Stimulated activated CD8-positive, alpha-beta memory T cell treated with anti-CD3 and anti-CD28 coated beads, Interleukin-15, amount 100 ng/mL, for 48 hours (primary cell): Measurements from ENCODE around the gene ATRX.
"Not testable (repeated sequence)": the region's sequence is repeated elsewhere in the genome, so short reads cannot be mapped to it uniquely, and the experiment has no call there.

Experiments used
- DNase-seq, 2 donors: peaks; one replicate each; pipeline ENCODE4 v3.0.0-alpha.2; 2020; ENCODE audit warnings: low read depth in 2 of 2

The ATRX gene

GRCh38 chrX:77502951-77503525, 283.0 kb downstream of the ATRX start:
- DNase-seq = no peak

DNA sequence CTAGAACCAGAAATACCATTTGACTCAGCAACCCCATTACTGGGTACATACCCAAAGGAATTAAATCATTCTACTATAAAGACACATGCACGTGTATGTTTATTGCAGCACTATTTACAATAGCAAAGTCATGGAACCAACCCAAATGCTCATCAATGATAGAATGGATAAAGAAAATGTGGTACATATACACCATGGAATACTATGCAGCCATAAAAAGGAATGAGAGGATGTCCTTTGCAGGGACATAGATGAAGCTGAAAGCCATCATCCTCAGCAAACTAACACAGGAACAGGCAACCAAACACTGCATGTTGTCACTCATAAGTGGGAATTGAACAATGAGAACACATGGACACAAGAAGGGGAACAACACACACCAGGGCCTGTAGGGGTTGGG, 285.9 kb downstream of the ATRX start:
- DNase-seq = not testable (repeated sequence)

DNA sequence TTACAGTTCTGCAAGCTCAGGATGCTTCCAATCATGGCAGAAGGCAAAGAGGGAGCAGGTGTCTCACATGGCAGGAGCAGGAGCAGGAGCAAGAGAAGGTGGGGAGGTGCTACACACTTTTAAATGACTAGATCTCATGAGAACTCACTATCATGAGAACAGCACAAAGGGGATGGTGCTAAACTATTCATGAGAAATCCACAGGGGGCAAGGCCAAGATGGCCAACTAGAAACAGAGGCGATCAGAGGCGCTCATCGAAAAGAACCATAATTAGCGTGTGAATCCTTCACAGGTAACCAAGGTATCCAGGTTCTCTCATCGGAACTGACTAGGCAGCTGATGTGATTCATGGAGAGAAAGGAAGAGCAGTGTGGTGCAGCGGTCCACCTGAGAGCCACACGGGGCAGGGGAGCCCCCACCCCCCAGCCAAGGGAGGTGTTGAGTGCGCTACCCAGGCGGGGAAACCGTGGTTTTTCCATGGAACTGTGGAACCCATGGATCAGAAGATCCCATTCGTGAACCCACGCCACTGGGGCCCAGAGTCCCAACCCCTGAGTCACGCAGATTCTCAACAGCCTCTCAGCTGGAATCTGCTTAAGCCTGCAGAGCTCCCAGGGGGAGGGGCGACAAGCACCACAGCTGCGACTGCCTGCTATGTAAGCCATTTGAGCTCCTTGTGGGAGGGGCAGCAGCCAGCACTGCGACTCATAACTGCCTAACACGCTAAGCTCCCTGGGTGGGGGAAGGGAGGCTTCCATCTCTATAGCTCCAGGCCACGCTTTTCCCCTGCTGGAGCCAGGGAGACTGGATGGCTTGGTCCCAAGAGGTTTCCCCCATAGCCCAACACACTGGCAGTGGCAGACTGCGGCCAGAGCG, 292.1 kb downstream of the ATRX start:
- DNase-seq = no peak

DNA sequence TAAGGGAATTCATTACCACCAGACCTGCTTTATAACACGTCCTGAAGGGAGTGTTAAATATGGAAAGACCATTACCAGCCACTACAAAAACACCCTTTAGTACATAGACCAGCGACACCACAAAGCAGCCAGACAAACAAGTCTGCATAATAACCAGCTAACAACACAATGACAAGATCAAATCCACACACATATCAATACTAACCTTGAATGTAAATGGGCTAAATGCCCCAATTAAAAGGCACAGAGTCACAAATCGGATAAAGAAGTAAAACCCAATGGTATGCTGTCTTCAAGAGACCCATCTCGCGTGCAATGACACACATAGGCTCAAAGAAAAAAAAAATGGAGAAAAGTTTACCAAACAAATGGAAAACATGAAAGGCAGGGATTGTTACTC, 302.0 kb downstream of the ATRX start:
- no peak for DNase-seq

- DNase-seq = no peak
Observed at GRCh38 chrX:77455437-77455836, 330.6 kb downstream of the ATRX start.
